PFSK-1 (cell line): Measurements from ENCODE around the gene NAA40.

Experiments
- FOXP2 ChIP-seq: optimal IDR thresholded peaks from 2 replicates; pipeline ENCODE3; 2011; ENCODE audit warnings: borderline replicate concordance, control low read depth, inconsistent platforms; ENCODE audit not compliant: insufficient read depth; ENCODE audit errors: extremely low read length, extremely low read depth
- POLR2AphosphoS5 ChIP-seq: IDR thresholded peaks from 2 replicates; pipeline ENCODE4 v1.6.1; 2012; ENCODE audit warnings: low read depth, mild to moderate bottlenecking, control low read depth, low read length, moderate library complexity
- REST ChIP-seq, 2 experiments: IDR thresholded peaks; 2 replicates each; pipeline versions ENCODE4 v1.6.1 to v1.8.0; 2011 to 2012; ENCODE audit warnings: low read depth in 2 of 2, low read length in 2 of 2, control low read depth in 1 of 2, inconsistent platforms in 1 of 2, mild to moderate bottlenecking in 1 of 2, moderate library complexity in 1 of 2; ENCODE audit not compliant: insufficient read depth in 1 of 2
- SIN3A ChIP-seq: IDR thresholded peaks from 2 replicates; pipeline ENCODE4 v1.6.1; 2012; ENCODE audit warnings: mild to moderate bottlenecking, low read length, moderate library complexity, borderline replicate concordance; ENCODE audit not compliant: insufficient read depth
- TAF1 ChIP-seq: IDR thresholded peaks from 2 replicates; pipeline ENCODE4 v1.6.1; 2012; ENCODE audit warnings: low read length, control low read depth, borderline replicate concordance; ENCODE audit not compliant: insufficient read depth

The NAA40 gene

GRCh38 chr11:63907808-63908530 lies 30.8 kb upstream of the NAA40 start:
- TF ChIP-seq REST (IDR thresholded peaks at IDR 0.05; ENCODE audit: insufficient read depth in 1 of 2, low read depth in 2 of 2, low read length in 2 of 2) (no peak), POLR2AphosphoS5 (no peak), FOXP2 (no peak), TAF1 (no peak), SIN3A (no peak)

- TF ChIP-seq FOXP2 (no peak), REST (IDR thresholded peaks at IDR 0.05; ENCODE audit: insufficient read depth in 1 of 2, low read depth in 2 of 2, low read length in 2 of 2) (no peak), TAF1 (no peak), POLR2AphosphoS5 (no peak), SIN3A (no peak)
Observed at GRCh38 chr11:63908631-63909401, 30.0 kb upstream of the NAA40 start.

- TF ChIP-seq POLR2AphosphoS5 (no peak; the same call in none of the 2 replicates), REST (IDR thresholded peaks at IDR 0.05; ENCODE audit: insufficient read depth in 1 of 2, low read depth in 2 of 2, low read length in 2 of 2) (no peak)
Observed at GRCh38 chr11:63909591-63910506, 29.0 kb upstream of the NAA40 start.

GRCh38 chr11:63910675-63911074 lies 28.1 kb upstream of the NAA40 start:
- TF ChIP-seq POLR2AphosphoS5: no peak
- no peak for TF ChIP-seq SIN3A
- TF ChIP-seq FOXP2: no peak
- TF ChIP-seq TAF1: no peak
- no peak for TF ChIP-seq REST (IDR thresholded peaks at IDR 0.05; ENCODE audit: insufficient read depth in 1 of 2, low read depth in 2 of 2, low read length in 2 of 2)
